H9 (cell line): ENCODE data around the gene PPT1. TPM values are rescaled to one million over a fixed set of nuclear protein-coding genes. Genes with fewer than 3 reads are reported as not detected.

Experiments
- DNase-seq: peaks from one replicate; pipeline ENCODE4 v3.0.0-alpha.2; 2017
- H2AFZ ChIP-seq: one replicate; pipeline ENCODE4 v1.6.1; 2013; ENCODE audit warnings: mild to moderate bottlenecking, low read length, control low read depth, moderate library complexity
- H2AK5ac ChIP-seq: 2 replicates; pipeline ENCODE4 v1.6.1; 2013; ENCODE audit warnings: low read length, control low read depth, mixed read lengths; ENCODE audit not compliant: insufficient read length
- H2BK120ac ChIP-seq: one replicate; pipeline ENCODE4 v1.6.1; 2013; ENCODE audit warnings: low read depth, mild to moderate bottlenecking, low read length, control low read depth, inconsistent platforms; ENCODE audit not compliant: poor library complexity, severe bottlenecking
- H2BK12ac ChIP-seq: 2 replicates; pipeline ENCODE4 v1.6.1; 2013; ENCODE audit warnings: low read length, control low read depth, mixed read lengths, low read depth; ENCODE audit not compliant: insufficient read length
- H2BK15ac ChIP-seq: 2 replicates; pipeline ENCODE4 v1.6.1; 2013; ENCODE audit warnings: low read depth, low read length, control low read depth
- H2BK20ac ChIP-seq: one replicate; pipeline ENCODE4 v1.6.1; 2013; ENCODE audit warnings: low read depth, mild to moderate bottlenecking, low read length, control low read depth, inconsistent platforms; ENCODE audit not compliant: poor library complexity, severe bottlenecking
- H2BK5ac ChIP-seq: 2 replicates; pipeline ENCODE4 v1.6.1; 2013; ENCODE audit warnings: low read length, control low read depth, mixed read lengths; ENCODE audit not compliant: insufficient read length
- H3K14ac ChIP-seq: 2 replicates; pipeline ENCODE4 v1.6.1; 2013; ENCODE audit warnings: low read length, control low read depth; ENCODE audit not compliant: insufficient read depth
- H3K18ac ChIP-seq: 2 replicates; pipeline ENCODE4 v1.6.1; 2013; ENCODE audit warnings: low read depth, mild to moderate bottlenecking, mixed read lengths, low read length, control low read depth; ENCODE audit not compliant: insufficient read length
- H3K23ac ChIP-seq: 2 replicates; pipeline ENCODE4 v1.6.1; 2013; ENCODE audit warnings: low read length, control low read depth, mixed read lengths, low read depth; ENCODE audit not compliant: insufficient read length
- H3K23me2 ChIP-seq: 2 replicates; pipeline ENCODE4 v1.6.1; 2013; ENCODE audit warnings: low read depth, mild to moderate bottlenecking, mixed read lengths, low read length, control low read depth; ENCODE audit not compliant: insufficient read length, poor library complexity, severe bottlenecking
- H3K27ac ChIP-seq: 2 replicates; pipeline ENCODE4 v1.5.1; 2013; ENCODE audit warnings: low read length, control low read depth, mixed read lengths, low read depth; ENCODE audit not compliant: insufficient read length
- H3K27me3 ChIP-seq: 2 replicates; pipeline ENCODE4 v1.6.1; 2013; ENCODE audit warnings: low read length, control low read depth, inconsistent platforms; ENCODE audit not compliant: insufficient read depth
- H3K4ac ChIP-seq: 2 replicates; pipeline ENCODE4 v1.6.1; 2013; ENCODE audit warnings: low read depth, mild to moderate bottlenecking, control low read depth, inconsistent platforms, low read length, moderate library complexity
- H3K4me1 ChIP-seq: 2 replicates; pipeline ENCODE4 v1.6.1; 2013; ENCODE audit warnings: low read length, control low read depth, inconsistent platforms; ENCODE audit not compliant: insufficient read depth
- H3K4me2 ChIP-seq: 2 replicates; pipeline ENCODE4 v1.6.1; 2013; ENCODE audit warnings: low read length, control low read depth, mixed read lengths; ENCODE audit not compliant: insufficient read length, insufficient read depth
- H3K56ac ChIP-seq: 2 replicates; pipeline ENCODE4 v1.6.1; 2013; ENCODE audit warnings: low read depth, mild to moderate bottlenecking, mixed read lengths, low read length, control low read depth; ENCODE audit not compliant: insufficient read length
- H3K79me1 ChIP-seq: 2 replicates; pipeline ENCODE4 v1.6.1; 2013; ENCODE audit warnings: low read depth, mild to moderate bottlenecking, moderate library complexity, low read length, control low read depth, inconsistent platforms; ENCODE audit not compliant: insufficient read depth, poor library complexity, severe bottlenecking
- H3K79me2 ChIP-seq: 2 replicates; pipeline ENCODE4 v1.6.1; 2013; ENCODE audit warnings: low read length, control low read depth, inconsistent platforms; ENCODE audit not compliant: insufficient read depth
- H3K9ac ChIP-seq: 2 replicates; pipeline ENCODE4 v1.6.1; 2013; ENCODE audit warnings: low read length, control low read depth, mixed read lengths; ENCODE audit not compliant: insufficient read length; ENCODE audit errors: extremely low read depth
- H3K9me3 ChIP-seq: one replicate; pipeline ENCODE4 v1.6.1; 2013; ENCODE audit warnings: low read depth, low read length, inconsistent platforms; ENCODE audit not compliant: control insufficient read depth
- H3T11ph ChIP-seq: one replicate; pipeline ENCODE4 v1.6.1; 2013; ENCODE audit warnings: mild to moderate bottlenecking, low read length, control low read depth, inconsistent platforms
- H4K20me1 ChIP-seq: one replicate; pipeline ENCODE4 v1.6.1; 2013; ENCODE audit not compliant: control insufficient read depth, insufficient read length, insufficient read depth
- H4K5ac ChIP-seq: 2 replicates; pipeline ENCODE4 v1.6.1; 2013; ENCODE audit warnings: low read depth, mild to moderate bottlenecking, mixed read lengths, low read length, control low read depth; ENCODE audit not compliant: insufficient read length
- H4K8ac ChIP-seq: replicated peaks from 2 replicates; pipeline ENCODE4 v1.6.1; 2013; ENCODE audit warnings: low read length, control low read depth, mixed read lengths, low read depth; ENCODE audit not compliant: insufficient read length
- H4K91ac ChIP-seq: 2 replicates; pipeline ENCODE4 v1.6.1; 2013; ENCODE audit warnings: low read depth, mild to moderate bottlenecking, moderate library complexity, mixed read lengths, low read length, control low read depth; ENCODE audit not compliant: insufficient read length
- H3K27ac Mint-ChIP-seq, 3 experiments: 2 replicates in 2 of 3; 3 replicates in 1 of 3; pipeline ENCODE4 v1.8.0; 2020 to 2021; ENCODE audit warnings: mixed read lengths in 3 of 3, mild to moderate bottlenecking in 1 of 3, moderate library complexity in 1 of 3
- H3K27me3 Mint-ChIP-seq: 2 replicates; pipeline ENCODE4 v1.8.0; 2021; ENCODE audit warnings: low read depth, mild to moderate bottlenecking, moderate library complexity, mixed read lengths
- H3K36me3 Mint-ChIP-seq, 3 experiments: 2 replicates in 2 of 3; 3 replicates in 1 of 3; pipeline ENCODE4 v1.8.0; 2020 to 2021; ENCODE audit warnings: low read depth in 3 of 3, mixed read lengths in 3 of 3; ENCODE audit not compliant: insufficient read depth in 1 of 3
- H3K4me1 Mint-ChIP-seq, 2 experiments: 2 replicates each; pipeline ENCODE4 v1.8.0; 2020; ENCODE audit warnings: mixed read lengths in 2 of 2
- H3K4me3 Mint-ChIP-seq, 2 experiments: 2 replicates in 1 of 2; 3 replicates in 1 of 2; pipeline ENCODE4 v1.8.0; 2020 to 2021; ENCODE audit warnings: mild to moderate bottlenecking in 2 of 2, mixed read lengths in 2 of 2, moderate library complexity in 1 of 2
- H3K9me3 Mint-ChIP-seq, 2 experiments: 2 replicates in 1 of 2; 3 replicates in 1 of 2; pipeline ENCODE4 v1.8.0; 2020; ENCODE audit warnings: mild to moderate bottlenecking in 2 of 2, mixed read lengths in 2 of 2, moderate library complexity in 1 of 2
- CTCF ChIP-seq: fragments of 200-600 bp; sonication (generic); conservative IDR thresholded peaks from 3 replicates; pipeline ENCODE4 v1.8.0; 2021; ENCODE audit warnings: antibody characterized with exemption, mild to moderate bottlenecking
- WGBS: extraction: QIAGEN DNeasy Blood & Tissue Kit; methylation state at CpG from one replicate; pipeline ENCODE4 v1.1.7; 2013; ENCODE audit warnings: missing lambda C conversion rate, low lambda C conversion rate, mixed read lengths; ENCODE audit not compliant: insufficient read length; ENCODE audit errors: extremely low coverage; 5-methylcytosine and 5-hydroxymethylcytosine counted together
- total RNA-seq: library from RNA; stranded (reverse); gene quantifications from 2 replicates; pipeline ENCODE4 v1.2.1, GENCODE V29; 2021

The PPT1 gene
- total RNA-seq, 1 experiment from 2014 or later: 109 TPM

- Mint-ChIP-seq H3K27ac (no peak overlapping the region), H3K4me1 (no peaks in the 10 kb centered on the region), H3K27me3 (no peaks in the 10 kb centered on the region), H3K36me3 (peaks cover 20 to 82% (median 52%) of the 10 kb centered on the region in 3 experiments), H3K9me3 (no peaks in the 10 kb centered on the region), H3K4me3 (no peak overlapping the region)
- Histone ChIP-seq H4K20me1 (no peaks in the 10 kb centered on the region), H3K9me3 (no peaks in the 10 kb centered on the region), H2AK5ac (no peak overlapping the region), H2BK15ac (no peak overlapping the region), H3K79me2 (no peaks in the 10 kb centered on the region), H3K23me2 (no peaks in the 10 kb centered on the region), H2BK12ac (no peak overlapping the region), H3K27me3 (no peaks in the 10 kb centered on the region), H2BK120ac (no peak overlapping the region), H3K27ac (no peak overlapping the region), H3K9ac (no peak overlapping the region), H4K5ac (no peak overlapping the region), H3K56ac (no peak overlapping the region), H3K14ac (no peak overlapping the region), H4K8ac (no peak overlapping the region), H3T11ph (no peak overlapping the region), H3K4me2 (no peak overlapping the region), H3K79me1 (no peaks in the 10 kb centered on the region), H3K4ac (no peak overlapping the region), H2AFZ (no peak overlapping the region), H2BK5ac (no peak overlapping the region), H3K18ac (no peak overlapping the region), H3K4me1 (no peaks in the 10 kb centered on the region), H2BK20ac (no peak overlapping the region), H3K23ac (no peak overlapping the region), H4K91ac (no peak overlapping the region)
- no peak for DNase-seq
- no CpG with 5 or more reads among the region's 5 CpGs for WGBS
- no peak for TF ChIP-seq CTCF
Measured at GRCh38 chr1:40076895-40077312, 20.1 kb downstream of the PPT1 start.
